Measurements from ENCODE around the gene ZEB1. TPM values are rescaled to one million over a fixed set of nuclear protein-coding genes. Genes with fewer than 3 reads are reported as not detected.

The ZEB1 gene
- polyA plus RNA-seq, 1 experiment: 154 TPM

GRCh38 chr10:31476088-31476487, 157.1 kb downstream of the ZEB1 start:
- TF ChIP-seq CTCF (IDR thresholded peaks at IDR 0.05; ENCODE audit: low read depth, low read length): no peak
- POLR2A ChIA-PET: no interaction called here
- CTCF ChIA-PET: no interaction called here
- Histone ChIP-seq H3K27ac (ENCODE audit: low read depth, low read length) (no peak overlapping the region), H3K9me3 (ENCODE audit: control insufficient read depth, insufficient read depth, low read length) (no peaks in the 10 kb centered on the region), H3K27me3 (ENCODE audit: control insufficient read depth, insufficient read depth, low read length) (no peaks in the 10 kb centered on the region), H3K4me3 (ENCODE audit: low read depth, low read length) (no peak overlapping the region)
- no peak for DNase-seq (ENCODE audit: low read depth, low spot score)

GRCh38 chr10:31477584-31477983, 158.6 kb downstream of the ZEB1 start:
- TF ChIP-seq CTCF (IDR thresholded peaks at IDR 0.05; ENCODE audit: low read depth, low read length): no peak
- H3K4me3 ChIP-seq (ENCODE audit: low read depth, low read length): no peak overlapping the region
- H3K27me3 ChIP-seq (ENCODE audit: control insufficient read depth, insufficient read depth, low read length): no peaks in the 10 kb centered on the region
- no peak overlapping the region for H3K27ac ChIP-seq (ENCODE audit: low read depth, low read length)
- no peak for DNase-seq (ENCODE audit: low read depth, low spot score)
- CTCF ChIA-PET: no interaction called here
- no peaks in the 10 kb centered on the region for H3K9me3 ChIP-seq (ENCODE audit: control insufficient read depth, insufficient read depth, low read length)
- POLR2A ChIA-PET: no interaction called here

GRCh38 chr10:31479752-31480151, 160.7 kb downstream of the ZEB1 start:
- no peak for TF ChIP-seq CTCF (IDR thresholded peaks at IDR 0.05; ENCODE audit: low read depth, low read length)
- Histone ChIP-seq H3K27me3 (ENCODE audit: control insufficient read depth, insufficient read depth, low read length) (no peaks in the 10 kb centered on the region), H3K27ac (ENCODE audit: low read depth, low read length) (no peak overlapping the region), H3K4me3 (ENCODE audit: low read depth, low read length) (no peak overlapping the region), H3K9me3 (ENCODE audit: control insufficient read depth, insufficient read depth, low read length) (no peaks in the 10 kb centered on the region)
- POLR2A ChIA-PET: no interaction called here
- no peak for DNase-seq (ENCODE audit: low read depth, low spot score)
- CTCF ChIA-PET: no interaction called here

- TF ChIP-seq CTCF (IDR thresholded peaks at IDR 0.05; ENCODE audit: low read depth, low read length): no peak
Observed at GRCh38 chr10:31483546-31483945, 164.5 kb downstream of the ZEB1 start.

GRCh38 chr10:31484431-31485135, 165.6 kb downstream of the ZEB1 start:
- H3K27ac ChIP-seq (ENCODE audit: low read depth, low read length): no peak overlapping the region
- H3K4me3 ChIP-seq (ENCODE audit: low read depth, low read length): no peak overlapping the region
- DNase-seq (ENCODE audit: low read depth, low spot score): no peak
- TF ChIP-seq CTCF (IDR thresholded peaks at IDR 0.05; ENCODE audit: low read depth, low read length): no peak
- POLR2A ChIA-PET: no interaction called here
- CTCF ChIA-PET: no interaction called here
- no peaks in the 10 kb centered on the region for H3K27me3 ChIP-seq (ENCODE audit: control insufficient read depth, insufficient read depth, low read length)
- no peaks in the 10 kb centered on the region for H3K9me3 ChIP-seq (ENCODE audit: control insufficient read depth, insufficient read depth, low read length)

More at GRCh38 chr10:31483546-31483945, 164.5 kb downstream of the ZEB1 start:
- Histone ChIP-seq H3K4me3 (ENCODE audit: low read depth, low read length) (no peak overlapping the region), H3K27me3 (ENCODE audit: control insufficient read depth, insufficient read depth, low read length) (no peaks in the 10 kb centered on the region), H3K9me3 (ENCODE audit: control insufficient read depth, insufficient read depth, low read length) (no peaks in the 10 kb centered on the region), H3K27ac (ENCODE audit: low read depth, low read length) (peak overlapping the region; percentile 21)
- CTCF ChIA-PET: no interaction called here
- POLR2A ChIA-PET: no interaction called here
- DNase-seq (ENCODE audit: low read depth, low spot score): no peak
